K562 (cell line): ENCODE data around the gene TTC19. TPM values are rescaled to one million over a fixed set of nuclear protein-coding genes. Genes with fewer than 3 reads are reported as not detected.

Experiments
- ATAC-seq: fragments of 200-7000 bp; cut with Tn5 transposase; 3 replicates; pipeline ENCODE4 v1.9.1; 2020; ENCODE audit warnings: moderate library complexity
- BruUV-seq: library from RNA; stranded (reverse); fragments of 400-500 nt; replicated peaks from 2 replicates; lab custom pipeline; 2021; lab: Mats Ljungman, UMichigan
- CTCF ChIA-PET: fragments of 300-600 bp; formaldehyde crosslinking; extraction: SDS; loops from one replicate; lab custom pipeline; 2021; ENCODE audit warnings: low intra/inter-chr PET ratio; lab: Yijun Ruan, JAX
- POLR2A ChIA-PET: fragments of 300-600, 350-650 bp; sonication (Branson Sonifier 250); formaldehyde crosslinking; extraction: SDS; loops from one replicate; lab custom pipeline; 2021; ENCODE audit warnings: antibody characterized with exemption, inconsistent platforms; lab: Yijun Ruan, JAX
- DNase-seq, 4 experiments: peaks; one replicate each; pipeline versions ENCODE4 v3.0.0 to v3.0.0-alpha.2; 2011 to 2018; ENCODE audit warnings: low spot score in 3 of 4, mixed read lengths in 3 of 4; ENCODE audit errors: extremely low read depth in 1 of 4
- FAIRE-seq: peaks from 2 replicates; lab custom pipeline; 2011; peaks lifted over from hg19 to GRCh38; lab: Jason Lieb, UNC
- H2AFZ ChIP-seq: 2 replicates; pipeline ENCODE4 v1.6.0; 2011; ENCODE audit warnings: low read depth, low read length, control low read depth, inconsistent platforms
- H3K27ac ChIP-seq: fragments of 200-600 bp; 3 replicates; pipeline ENCODE4 v1.8.0; 2011; ENCODE audit warnings: low read depth, mild to moderate bottlenecking, control low read depth, inconsistent platforms, low read length, moderate library complexity, mixed read lengths; ENCODE audit errors: extremely low read depth
- H3K27me3 ChIP-seq, 2 experiments: fragments of 300-600 bp in 1 of 2; 2 replicates in 1 of 2; 3 replicates in 1 of 2; pipeline versions ENCODE4 v1.6.0 to v1.8.0; 2011; ENCODE audit warnings: inconsistent platforms in 2 of 2, low read length in 2 of 2, mild to moderate bottlenecking in 1 of 2, mixed read lengths in 1 of 2, moderate library complexity in 1 of 2; ENCODE audit not compliant: control insufficient read depth in 2 of 2, insufficient read depth in 2 of 2
- H3K36me3 ChIP-seq: fragments of 300-600 bp; 3 replicates; pipeline ENCODE4 v1.8.0; 2011; ENCODE audit warnings: mild to moderate bottlenecking, low read length, inconsistent platforms; ENCODE audit not compliant: control insufficient read depth, insufficient read depth
- H3K4me1 ChIP-seq, 2 experiments: fragments of 200-600 bp in 1 of 2; replicated peaks in 1 of 2; 2 replicates in 1 of 2; 3 replicates in 1 of 2; pipeline versions ENCODE4 v1.5.1 to v1.8.0; 2011; ENCODE audit warnings: inconsistent platforms in 2 of 2, low read length in 2 of 2, mild to moderate bottlenecking in 1 of 2, mixed read lengths in 1 of 2, moderate library complexity in 1 of 2; ENCODE audit not compliant: control insufficient read depth in 2 of 2, insufficient read depth in 2 of 2
- H3K4me2 ChIP-seq: 2 replicates; pipeline ENCODE4 v1.6.1; 2011; ENCODE audit warnings: low read length, control low read depth, inconsistent platforms, mixed read lengths; ENCODE audit not compliant: insufficient read depth
- H3K4me3 ChIP-seq: fragments of 200-600 bp; sonication (generic), shearing (Covaris generic); 2 replicates; pipeline ENCODE4 v1.5.1; 2016; ENCODE audit warnings: control low read depth, inconsistent platforms
- H3K79me2 ChIP-seq: fragments of 200-600 bp; 3 replicates; pipeline ENCODE4 v1.8.0; 2011; ENCODE audit warnings: low read length, inconsistent platforms; ENCODE audit not compliant: control insufficient read depth, insufficient read depth
- H3K9ac ChIP-seq, 2 experiments: 2 replicates each; pipeline versions ENCODE4 v1.6.0 to v1.6.1; 2011; ENCODE audit warnings: low read depth in 2 of 2, low read length in 2 of 2, control low read depth in 1 of 2, inconsistent platforms in 1 of 2, mild to moderate bottlenecking in 1 of 2, mixed read lengths in 1 of 2; ENCODE audit not compliant: insufficient read depth in 1 of 2
- H3K9me1 ChIP-seq: one replicate; pipeline ENCODE4 v1.6.0; 2011; ENCODE audit warnings: inconsistent platforms, mild to moderate bottlenecking, low read length, moderate library complexity; ENCODE audit not compliant: control insufficient read depth, insufficient read depth
- H3K9me3 ChIP-seq: replicated peaks from 2 replicates; pipeline ENCODE4 v1.5.1; 2011; ENCODE audit warnings: low read depth, low read length, inconsistent platforms; ENCODE audit not compliant: control insufficient read depth, insufficient read depth
- H4K20me1 ChIP-seq: replicated peaks from 2 replicates; pipeline ENCODE4 v1.6.1; 2011; ENCODE audit warnings: low read length, inconsistent platforms, mixed read lengths; ENCODE audit not compliant: control insufficient read depth, insufficient read depth
- ATF4 ChIP-seq: fragments of 450-650 bp; formaldehyde crosslinking; IDR thresholded peaks from 2 replicates; pipeline ENCODE4 v1.4.0; 2022; ENCODE audit warnings: mild to moderate bottlenecking, moderate library complexity
- ATF6 ChIP-seq: sonication (generic); formaldehyde crosslinking; IDR thresholded peaks from 2 replicates; pipeline ENCODE4 v1.4.0; 2020; ENCODE audit warnings: mild to moderate bottlenecking, missing genetic modification reagents
- COPS2 ChIP-seq: fragments of 450-650 bp; conservative IDR thresholded peaks from 2 replicates; pipeline ENCODE4 v1.6.1; 2016; ENCODE audit warnings: mild to moderate bottlenecking, moderate library complexity
- CTCF ChIP-seq, 3 experiments: IDR thresholded peaks in 2 of 3; conservative IDR thresholded peaks in 1 of 3; 2 replicates each; pipeline ENCODE4 v1.5.1; 2011 to 2012; ENCODE audit warnings: low read length in 3 of 3, mild to moderate bottlenecking in 3 of 3, control low read depth in 2 of 3, improper control_type of control experiment in 1 of 3, inconsistent platforms in 1 of 3, low read depth in 1 of 3, mixed read lengths in 1 of 3, moderate library complexity in 1 of 3; ENCODE audit not compliant: insufficient read depth in 2 of 3
- HIVEP1 ChIP-seq: fragments of 250-450 bp; sonication (Bioruptor Pico); IDR thresholded peaks from 2 replicates; pipeline ENCODE4 v1.4.0; 2020; ENCODE audit warnings: mild to moderate bottlenecking
- SUPT5H ChIP-seq: fragments of 450-650 bp; IDR thresholded peaks from 2 replicates; pipeline ENCODE4 v1.6.1; 2016
- WGBS: fragments of 100-300 bp; shearing (Covaris generic); methylation state at CpG from one replicate; pipeline ENCODE4 v1.1.6; 2016; ENCODE audit warnings: low coverage, mixed read lengths; ENCODE audit not compliant: insufficient coverage; ENCODE audit errors: missing lambda C conversion rate; 5-methylcytosine and 5-hydroxymethylcytosine counted together
- in situ Hi-C: fragments of 300-500 bp; cut with MboI; formaldehyde crosslinking; loops from 4 replicates; pipeline ENCODE4 v1.15.0; 2018; ENCODE audit warnings: inconsistent platforms, mixed read lengths
- intact Hi-C: fragments of 100-400 bp; cut with micrococcal nuclease; formaldehyde crosslinking; loops from 2 replicates; pipeline ENCODE4 v1.14.2; 2022
- polyA plus RNA-seq, 8 experiments: library from polyadenylated mRNA; depleted of rRNA in 4 of 8; stranded (reverse) in 5 of 8; unstranded in 3 of 8; fragments of >200 nt; fragmentation: Nextera tagmentation in 2 of 8; fragmentation: Illumina TruSeq in 1 of 8; extraction: Ambion mirVana in 2 of 8; extraction: Trizol in 1 of 8; gene quantifications; 2 replicates each; pipeline versions ENCODE4 v1.2.1 to v1.2.3, GENCODE V29; 2011 to 2014; ENCODE audit warnings: inconsistent platforms in 1 of 8, missing spikeins in 1 of 8
- total RNA-seq, 7 experiments: library from RNA; depleted of rRNA in 6 of 7; stranded (reverse); fragments of >200 nt in 6 of 7; fragmentation: Illumina TruSeq in 2 of 7; extraction: Trizol in 2 of 7; gene quantifications; 2 replicates each; pipeline versions ENCODE4 v1.2.1 to v1.2.3, GENCODE V29; 2011 to 2021; ENCODE audit warnings: low replicate concordance in 1 of 7

TTC19 gene
- total and polyA plus RNA-seq, 9 of the 15 experiments (the other 6 are each of a cell fraction or from before 2014, with no cell fraction given) = 8.1 to 60.8 (median 25.3) TPM

GRCh38 chr17:16007439-16007838, 7.8 kb downstream of the TTC19 start:
- no peak for DNase-seq
- peaks cover 4% of the 10 kb centered on the region; the same call in 1 of the 3 replicates for H3K79me2 ChIP-seq
- intact Hi-C loops (loop anchor here (10.0 kb wide), 1 partner anchor 207 kb away; the partner anchor contains the start of genes NCOR1 and PIGL), in situ Hi-C loops (no loop called here)
- no peak overlapping the region for H3K27ac ChIP-seq
- H3K27me3 ChIP-seq = no peaks in the 10 kb centered on the region
- ChIA-PET POLR2A (no interaction called here), CTCF (no interaction called here)
- no peak overlapping the region for H2AFZ ChIP-seq
- BruUV-seq = no TSS peak
- no peak for FAIRE-seq
- H3K36me3 ChIP-seq = peaks cover 87% of the 10 kb centered on the region
- TF ChIP-seq HIVEP1 (no peak), COPS2 (no peak)
- no peaks in the 10 kb centered on the region for H3K9me1 ChIP-seq
- H3K4me1 ChIP-seq = no peaks in the 10 kb centered on the region
- H3K9ac ChIP-seq = no peak overlapping the region
- 82% methylated on average over 3 of the region's 3 CpGs for WGBS
- no peak overlapping the region for H3K4me3 ChIP-seq
- no peaks in the 10 kb centered on the region for H3K9me3 ChIP-seq
- H3K4me2 ChIP-seq = no peak overlapping the region
- no peak for ATAC-seq
- no peaks in the 10 kb centered on the region for H4K20me1 ChIP-seq

GRCh38 chr17:16013943-16014407, 14.4 kb downstream of the TTC19 start:
- ChIA-PET POLR2A (interaction anchor here (1.5 kb wide), 1 partner anchor 8 kb away, joined by 4 read pairs; no protein-coding TSS in a partner anchor), CTCF (no interaction called here)
- ATAC-seq = no peak
- no peak for TF ChIP-seq SUPT5H
- TF ChIP-seq ATF6 (CRISPR knock-in tag) = no peak
- TF ChIP-seq CTCF (IDR thresholded peaks at IDR 0.05 in 2 of 3, conservative IDR thresholded peaks at IDR 0.05 in 1 of 3; ENCODE audit: insufficient read depth in 2 of 3, low read depth in 1 of 3, low read length in 3 of 3) = peak in 2 of 3 experiments; percentile 20 to 26; a peak in 1 of 6 replicates
- TF ChIP-seq ATF4 (CRISPR knock-in tag) = no peak
- no peak for FAIRE-seq
- no peaks in the 10 kb centered on the region for H3K9me3 ChIP-seq
- no peaks in the 10 kb centered on the region; the same call in 1 of the 3 replicates for H3K79me2 ChIP-seq
- no TSS peak for BruUV-seq
- DNase-seq = no peak
- H3K4me2 ChIP-seq = no peak overlapping the region
- no peaks in the 10 kb centered on the region; a peak in 1 of 5 replicates for H3K4me1 ChIP-seq
- no peak overlapping the region for H3K27ac ChIP-seq
- no peak overlapping the region for H3K4me3 ChIP-seq
- no peak overlapping the region for H2AFZ ChIP-seq
- in situ Hi-C loops (no loop called here), intact Hi-C loops (no loop called here)
- H3K9me1 ChIP-seq = no peaks in the 10 kb centered on the region
- no peaks in the 10 kb centered on the region for H4K20me1 ChIP-seq
- 64% methylated on average over 3 of the region's 3 CpGs for WGBS
- peaks cover 69% of the 10 kb centered on the region for H3K36me3 ChIP-seq
- no peak overlapping the region for H3K9ac ChIP-seq
- H3K27me3 ChIP-seq = no peaks in the 10 kb centered on the region
